GM13977 (cell line): ENCODE data around the gene WBP4.

Experiments
- DNase-seq: peaks from one replicate; pipeline ENCODE4 v3.0.0; 2012; ENCODE audit warnings: low spot score
- in situ Hi-C: fragments of 300-500 bp; cut with MboI; formaldehyde crosslinking; loops from one replicate; pipeline ENCODE4 v1.12.0; 2022; ENCODE audit warnings: low sequenced_read_pairs, low pct_unique_long_range_greater_than_20kb, mixed read lengths, inconsistent platforms; ENCODE audit not compliant: unreplicated experiment
- TF ChIP-seq, protein P1 (sequence below): IDR thresholded peaks from 2 replicates; pipeline ENCODE4 v1.5.1; 2012; ENCODE audit warnings: mild to moderate bottlenecking, control low read depth; ENCODE audit not compliant: insufficient read depth; ENCODE audit errors: extremely low read depth, missing control alignments

Gene WBP4

DNA sequence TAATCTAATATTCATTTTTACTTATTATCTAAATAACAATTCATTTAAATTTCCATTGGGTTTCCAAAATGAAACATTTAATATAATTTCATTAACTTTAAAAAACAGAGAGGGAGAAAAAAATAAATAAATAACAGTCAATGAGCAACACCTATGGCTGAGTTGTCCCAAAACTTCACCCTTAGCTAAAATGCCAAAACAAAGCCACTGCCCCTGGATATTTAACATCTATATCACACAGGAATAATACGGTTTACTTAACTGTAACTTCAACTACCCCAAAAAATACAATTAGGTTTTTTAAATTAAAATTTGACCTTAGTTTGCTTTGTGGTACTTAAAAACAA lies 42.7 kb upstream of the WBP4 start:
- in situ Hi-C loops, result no loop called here
- TF ChIP-seq, protein P1, sequence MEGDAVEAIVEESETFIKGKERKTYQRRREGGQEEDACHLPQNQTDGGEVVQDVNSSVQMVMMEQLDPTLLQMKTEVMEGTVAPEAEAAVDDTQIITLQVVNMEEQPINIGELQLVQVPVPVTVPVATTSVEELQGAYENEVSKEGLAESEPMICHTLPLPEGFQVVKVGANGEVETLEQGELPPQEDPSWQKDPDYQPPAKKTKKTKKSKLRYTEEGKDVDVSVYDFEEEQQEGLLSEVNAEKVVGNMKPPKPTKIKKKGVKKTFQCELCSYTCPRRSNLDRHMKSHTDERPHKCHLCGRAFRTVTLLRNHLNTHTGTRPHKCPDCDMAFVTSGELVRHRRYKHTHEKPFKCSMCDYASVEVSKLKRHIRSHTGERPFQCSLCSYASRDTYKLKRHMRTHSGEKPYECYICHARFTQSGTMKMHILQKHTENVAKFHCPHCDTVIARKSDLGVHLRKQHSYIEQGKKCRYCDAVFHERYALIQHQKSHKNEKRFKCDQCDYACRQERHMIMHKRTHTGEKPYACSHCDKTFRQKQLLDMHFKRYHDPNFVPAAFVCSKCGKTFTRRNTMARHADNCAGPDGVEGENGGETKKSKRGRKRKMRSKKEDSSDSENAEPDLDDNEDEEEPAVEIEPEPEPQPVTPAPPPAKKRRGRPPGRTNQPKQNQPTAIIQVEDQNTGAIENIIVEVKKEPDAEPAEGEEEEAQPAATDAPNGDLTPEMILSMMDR, result no peak
- no peak for DNase-seq

DNA sequence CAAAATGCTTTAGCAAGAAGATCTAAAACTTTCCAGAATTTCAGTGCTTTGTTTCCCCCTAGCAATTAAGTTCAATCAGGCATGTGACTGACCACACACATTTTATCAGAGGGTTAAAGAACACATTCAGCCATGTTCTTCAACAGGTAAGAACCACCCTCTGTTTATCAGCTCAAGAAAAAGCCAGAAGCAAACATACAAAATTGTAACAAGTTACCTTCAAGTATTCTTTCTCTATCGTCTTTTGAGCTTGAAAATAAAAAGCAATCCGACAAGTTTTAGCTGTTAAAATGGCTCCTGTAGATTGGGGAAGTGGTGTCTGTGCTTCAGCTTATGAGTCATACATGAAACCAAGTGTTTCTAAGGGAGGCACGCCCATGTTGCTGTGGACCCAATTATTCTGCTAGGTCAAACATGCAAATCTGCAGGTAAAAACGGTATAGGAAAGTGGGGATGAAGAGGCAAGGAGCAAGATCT lies 42.3 kb upstream of the WBP4 start, which contains the start of gene ELF1:
TSS of gene ELF1 (minus strand) at position 306 of the 477 bp plus-strand sequence. CDS start 37,262 bp downstream, outside the sequence.
- TF ChIP-seq, protein P1, result no peak
- in situ Hi-C loops, result no loop called here
- DNase-seq, result peak; percentile 54

DNA sequence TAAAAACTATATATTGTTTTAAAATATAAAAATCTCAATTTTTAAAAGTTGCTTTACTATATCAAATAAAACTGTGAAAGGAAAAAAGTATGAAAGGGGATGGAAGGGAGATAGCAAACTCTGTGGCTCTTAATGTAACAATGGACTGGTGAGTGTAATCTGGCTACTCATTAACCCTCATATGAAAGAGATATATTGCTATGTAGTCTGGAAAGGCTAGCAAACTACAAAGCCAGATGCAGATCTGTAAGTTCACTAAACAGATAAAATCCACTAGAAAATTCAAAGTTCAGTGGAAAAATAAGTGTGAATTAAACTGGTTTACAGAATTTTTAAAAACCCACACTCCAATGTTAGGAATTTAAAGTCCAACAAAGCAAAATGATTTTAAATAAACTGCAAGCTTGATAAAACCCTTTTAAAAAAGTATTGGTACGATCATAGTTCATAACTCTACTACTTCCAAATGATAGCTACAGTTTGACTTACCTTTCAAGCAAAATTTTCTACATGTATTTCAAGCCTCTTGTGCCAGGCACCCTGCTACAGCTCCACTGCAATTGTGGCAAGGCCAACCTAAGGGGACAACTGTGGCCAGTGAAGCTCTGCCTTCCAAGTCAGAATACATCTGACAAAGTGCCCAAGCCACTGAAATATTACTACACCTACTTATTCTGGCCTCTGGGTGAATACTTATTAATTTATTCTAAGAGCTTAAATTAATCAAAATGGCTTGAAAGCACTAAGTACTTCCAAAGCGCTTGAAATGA lies 41.5 kb upstream of the WBP4 start:
- in situ Hi-C loops, result no loop called here
- DNase-seq, result no peak

DNA sequence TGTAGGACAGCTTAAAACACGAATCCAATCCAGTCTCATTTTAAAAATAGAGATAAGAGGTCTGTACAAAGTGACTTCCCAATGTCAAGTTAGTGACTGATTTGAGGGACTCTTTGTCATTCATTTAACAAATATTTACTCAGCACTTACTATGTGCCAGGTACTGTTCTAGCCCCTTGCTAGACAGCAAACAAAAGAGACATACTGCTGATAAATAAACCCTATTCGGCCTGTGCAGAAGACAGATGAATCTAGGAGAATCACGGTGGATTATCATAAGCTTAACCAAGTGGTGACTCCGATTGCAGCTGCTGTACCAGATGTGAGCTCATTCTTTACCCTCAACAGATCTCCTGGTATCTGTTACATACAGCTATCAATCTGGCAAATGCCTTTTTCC lies 35.8 kb upstream of the WBP4 start:
- TF ChIP-seq, protein P1, result no peak
- DNase-seq, result no peak
- in situ Hi-C loops, result no loop called here

More for the DNA sequence above, 41.5 kb upstream of the WBP4 start:
- TF ChIP-seq, protein P1, result no peak

DNA sequence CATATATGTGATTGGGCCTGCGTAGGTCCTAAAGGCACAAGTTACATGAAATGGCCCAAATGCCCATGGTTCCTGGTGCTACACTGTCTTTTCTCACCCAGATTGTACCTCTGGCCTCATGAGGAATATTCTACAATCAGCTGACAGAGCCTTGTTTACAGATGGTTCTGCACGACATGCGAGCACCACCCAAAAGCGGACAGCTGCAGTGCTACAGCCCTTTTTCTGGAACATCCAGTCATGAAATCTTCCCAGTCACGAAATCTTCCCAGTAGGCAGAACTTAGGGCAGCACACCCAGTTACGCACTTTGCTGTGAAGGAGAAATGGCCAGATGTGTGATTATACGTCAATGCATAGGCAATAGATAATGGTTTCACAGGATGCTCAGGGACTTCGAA lies 34.5 kb upstream of the WBP4 start:
- TF ChIP-seq, protein P1, result no peak
- no peak for DNase-seq
- in situ Hi-C loops, result no loop called here

DNA sequence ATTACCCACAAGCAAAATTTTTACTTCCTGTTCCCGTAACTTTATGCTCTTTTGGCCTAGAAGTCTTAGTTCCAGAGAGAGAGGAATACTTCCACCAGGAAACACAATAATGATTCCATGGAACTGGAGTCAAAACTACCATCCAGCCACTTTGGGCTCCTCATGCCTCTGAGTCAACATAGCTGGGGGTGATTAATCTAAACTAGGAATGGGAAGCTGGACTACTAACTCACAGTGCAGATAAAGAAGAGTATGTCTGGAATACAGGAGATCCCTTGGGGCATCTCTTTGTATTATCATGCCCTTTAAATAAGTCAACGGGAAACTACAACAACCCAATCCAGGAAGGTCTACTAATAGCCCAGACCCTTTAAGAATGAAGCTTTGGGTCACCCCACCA lies 33.3 kb upstream of the WBP4 start:
- TF ChIP-seq, protein P1, result no peak
- DNase-seq, result no peak
- in situ Hi-C loops, result no loop called here
